ENCODE measurements around the gene CAMSAP2. TPM values are rescaled to one million over a fixed set of nuclear protein-coding genes. Genes with fewer than 3 reads are reported as not detected.

Gene CAMSAP2
- total and polyA plus RNA-seq, 2 donors (not counting 3 experiments of a cell fraction or from before 2014, with no cell fraction given): 6.7 to 45.5 TPM

GRCh38 chr1:200903793-200904192 is 165.1 kb downstream of the CAMSAP2 start:
- dilution Hi-C loops (cut with MboI; ENCODE audit: extremely low pct_ligation_motif_present, low sequenced_read_pairs): no loop called here

More at GRCh38 chr1:200903793-200904192, 165.1 kb downstream of the CAMSAP2 start:
- no peaks in the 10 kb centered on the region for H3K79me2 ChIP-seq (ENCODE audit: control insufficient read depth, insufficient read depth, low read length)
- H3K4me1 ChIP-seq (ENCODE audit: control insufficient read depth, extremely low read depth, insufficient read depth, low read length): no peaks in the 10 kb centered on the region
- intact Hi-C loops (cut with micrococcal nuclease): no loop called here
- H2AFZ ChIP-seq (ENCODE audit: low read depth, low read length): no peak overlapping the region
- FAIRE-seq (no peak), DNase-seq (ENCODE audit: low read depth, low spot score) (no peak)
- H3K9me1 ChIP-seq (replicated peaks; ENCODE audit: control insufficient read depth, extremely low read depth, insufficient read depth, low read length): no peaks in the 10 kb centered on the region
- H3K4me2 ChIP-seq (ENCODE audit: insufficient read depth, low read length): no peak overlapping the region
- POLR2A ChIA-PET: interaction anchor here (0.7 kb wide), 1 partner anchor 483 kb away, joined by 5 read pairs; no protein-coding TSS in a partner anchor
- CTCF ChIA-PET: no interaction called here
- TF ChIP-seq POLR2AphosphoS5 (IDR thresholded peaks at IDR 0.05; ENCODE audit: insufficient read depth, low read depth, low read length) (no peak), JUN (IDR thresholded peaks at IDR 0.05; ENCODE audit: borderline replicate concordance, insufficient read depth, insufficient read length, low read depth) (no peak), CTCF (IDR thresholded peaks at IDR 0.05; ENCODE audit: extremely low read depth in 1 of 2, insufficient read depth in 1 of 2, low read depth in 1 of 2, low read length in 2 of 2) (no peak), EZH2 (IDR thresholded peaks at IDR 0.05; ENCODE audit: borderline replicate concordance, low read depth, low read length, severe bottlenecking) (no peak), POLR2A (IDR thresholded peaks at IDR 0.05; ENCODE audit: low read depth, low read length) (no peak), FOS (IDR thresholded peaks at IDR 0.05; ENCODE audit: borderline replicate concordance, insufficient read depth, low read length) (no peak), MYC (IDR thresholded peaks at IDR 0.05; ENCODE audit: low read depth, low read length) (no peak), GATA2 (IDR thresholded peaks at IDR 0.05; ENCODE audit: insufficient read depth, insufficient read length, low read depth, low read length) (no peak), MAX (IDR thresholded peaks at IDR 0.05; ENCODE audit: insufficient read depth, insufficient read length) (no peak)
- H4K20me1 ChIP-seq (replicated peaks; ENCODE audit: control insufficient read depth, extremely low read depth, insufficient read depth, low read length): no peaks in the 10 kb centered on the region
- no peak overlapping the region for H3K27ac ChIP-seq (ENCODE audit: insufficient read depth, low read depth, low read length)
- no TSS peak for BruUV-seq (replicated peaks)
- H3K27me3 ChIP-seq (ENCODE audit: control insufficient read depth in 2 of 2, insufficient read depth in 2 of 2, low read length in 2 of 2): peaks cover 0 to 3% of the 10 kb centered on the region in 2 experiments
- H3K9me3 ChIP-seq (replicated peaks; ENCODE audit: control insufficient read depth, insufficient read depth, low read length): no peaks in the 10 kb centered on the region
- no peak overlapping the region for H3K4me3 ChIP-seq (replicated peaks in 1 of 3; ENCODE audit: insufficient read depth in 1 of 3, low read depth in 1 of 3, low read length in 3 of 3)
- no peaks in the 10 kb centered on the region for H3K36me3 ChIP-seq (ENCODE audit: control insufficient read depth in 2 of 2, extremely low read depth in 1 of 2, insufficient read depth in 2 of 2, low read length in 2 of 2)
- no peak overlapping the region for H3K9ac ChIP-seq (replicated peaks; ENCODE audit: extremely low read depth, insufficient read depth, low read length)

Data from endothelial cell of umbilical vein (primary cell).